ENCODE data around the gene TRMO. TPM values are rescaled to one million over a fixed set of nuclear protein-coding genes. Genes with fewer than 3 reads are reported as not detected.

TRMO gene
- total and polyA plus RNA-seq, 3 experiments from 2014 or later, result 19.1 to 19.6 (median 19.2) TPM

Other genes starting within 250 kb of the TRMO start
- gene XPA, start 225.2 kb downstream of the TRMO start, total RNA-seq, result 10 to 100 TPM; 11.2 to 13.0 TPM
- 37.9 TPM for gene XPA, start 225.2 kb downstream of the TRMO start, polyA plus RNA-seq
- under 1 TPM in 1 of 2 experiments, not detected in 1; 0.07 TPM for gene FOXE1, start 69.3 kb downstream of the TRMO start, total RNA-seq
- not detected for gene FOXE1, start 69.3 kb downstream of the TRMO start, polyA plus RNA-seq
- under 1 TPM; 0.31 to 0.66 TPM for gene HEMGN, start 15.7 kb upstream of the TRMO start, total RNA-seq
- gene HEMGN, start 15.7 kb upstream of the TRMO start, polyA plus RNA-seq, result 2.8 TPM
- gene ANP32B, start 60.8 kb upstream of the TRMO start, total RNA-seq, result 100 to 1,000 TPM; 331 to 341 TPM
- 91.0 TPM for gene ANP32B, start 60.8 kb upstream of the TRMO start, polyA plus RNA-seq
- gene NANS, start 134.2 kb upstream of the TRMO start, total RNA-seq, result 10 to 100 TPM; 33.2 to 34.8 TPM
- 29.3 TPM for gene NANS, start 134.2 kb upstream of the TRMO start, polyA plus RNA-seq
- gene TRIM14, start 196.7 kb upstream of the TRMO start, total RNA-seq, result 10 to 100 TPM; 46.2 to 52.1 TPM
- gene TRIM14, start 196.7 kb upstream of the TRMO start, polyA plus RNA-seq, result 92.5 TPM